ENCODE measurements around the gene ETNK1. TPM values are rescaled to one million over a fixed set of nuclear protein-coding genes. Genes with fewer than 3 reads are reported as not detected.
"Not testable (repeated sequence)": the region's sequence is repeated elsewhere in the genome, so short reads cannot be mapped to it uniquely, and the experiment has no call there.

ETNK1 gene
- total and polyA plus RNA-seq, 3 donors from 2014 or later, result 61.3 to 81.4 (median 66.7) TPM

DNA sequence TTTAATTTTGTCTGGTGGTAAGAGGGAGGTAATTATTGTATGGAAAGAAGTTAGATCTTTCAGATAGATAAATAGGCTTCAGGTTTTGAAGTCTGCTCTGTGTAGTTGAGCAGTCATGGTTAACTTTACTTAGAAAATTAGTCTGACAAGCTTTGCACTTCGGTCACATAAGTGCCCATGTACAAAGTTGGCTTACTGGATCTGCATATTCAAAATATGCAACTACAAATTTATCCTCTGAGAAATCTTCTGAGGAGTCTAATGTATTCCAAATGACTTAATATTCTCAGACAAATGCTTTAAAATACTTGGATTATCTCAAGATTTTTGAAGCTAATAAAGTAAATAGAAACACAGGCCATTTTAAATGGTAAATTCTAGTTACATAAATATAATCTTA, 61.2 kb downstream of the ETNK1 start:
- 92 to 94% methylated on average over 1 of the region's 1 CpG for WGBS, 2 donors
- no peak overlapping the region for H3K4me3 ChIP-seq
- no peaks in the 10 kb centered on the region for H3K36me3 ChIP-seq (ENCODE audit: low read depth, missing control alignments)
- TF ChIP-seq POLR2A (IDR thresholded peaks at IDR 0.05), result no peak
- TF ChIP-seq, protein P1, sequence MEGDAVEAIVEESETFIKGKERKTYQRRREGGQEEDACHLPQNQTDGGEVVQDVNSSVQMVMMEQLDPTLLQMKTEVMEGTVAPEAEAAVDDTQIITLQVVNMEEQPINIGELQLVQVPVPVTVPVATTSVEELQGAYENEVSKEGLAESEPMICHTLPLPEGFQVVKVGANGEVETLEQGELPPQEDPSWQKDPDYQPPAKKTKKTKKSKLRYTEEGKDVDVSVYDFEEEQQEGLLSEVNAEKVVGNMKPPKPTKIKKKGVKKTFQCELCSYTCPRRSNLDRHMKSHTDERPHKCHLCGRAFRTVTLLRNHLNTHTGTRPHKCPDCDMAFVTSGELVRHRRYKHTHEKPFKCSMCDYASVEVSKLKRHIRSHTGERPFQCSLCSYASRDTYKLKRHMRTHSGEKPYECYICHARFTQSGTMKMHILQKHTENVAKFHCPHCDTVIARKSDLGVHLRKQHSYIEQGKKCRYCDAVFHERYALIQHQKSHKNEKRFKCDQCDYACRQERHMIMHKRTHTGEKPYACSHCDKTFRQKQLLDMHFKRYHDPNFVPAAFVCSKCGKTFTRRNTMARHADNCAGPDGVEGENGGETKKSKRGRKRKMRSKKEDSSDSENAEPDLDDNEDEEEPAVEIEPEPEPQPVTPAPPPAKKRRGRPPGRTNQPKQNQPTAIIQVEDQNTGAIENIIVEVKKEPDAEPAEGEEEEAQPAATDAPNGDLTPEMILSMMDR (IDR thresholded peaks at IDR 0.05), result no peak
- no peaks in the 10 kb centered on the region for H3K27me3 ChIP-seq
- peaks cover 9% of the 10 kb centered on the region for H3K4me1 ChIP-seq
- no peak overlapping the region for H3K27ac ChIP-seq
- DNase-seq, result no peak
- H3K9me3 ChIP-seq, result no peaks in the 10 kb centered on the region
- intact Hi-C loops (cut with DNase I; ENCODE audit: low total_unique reads), result no loop called here

DNA sequence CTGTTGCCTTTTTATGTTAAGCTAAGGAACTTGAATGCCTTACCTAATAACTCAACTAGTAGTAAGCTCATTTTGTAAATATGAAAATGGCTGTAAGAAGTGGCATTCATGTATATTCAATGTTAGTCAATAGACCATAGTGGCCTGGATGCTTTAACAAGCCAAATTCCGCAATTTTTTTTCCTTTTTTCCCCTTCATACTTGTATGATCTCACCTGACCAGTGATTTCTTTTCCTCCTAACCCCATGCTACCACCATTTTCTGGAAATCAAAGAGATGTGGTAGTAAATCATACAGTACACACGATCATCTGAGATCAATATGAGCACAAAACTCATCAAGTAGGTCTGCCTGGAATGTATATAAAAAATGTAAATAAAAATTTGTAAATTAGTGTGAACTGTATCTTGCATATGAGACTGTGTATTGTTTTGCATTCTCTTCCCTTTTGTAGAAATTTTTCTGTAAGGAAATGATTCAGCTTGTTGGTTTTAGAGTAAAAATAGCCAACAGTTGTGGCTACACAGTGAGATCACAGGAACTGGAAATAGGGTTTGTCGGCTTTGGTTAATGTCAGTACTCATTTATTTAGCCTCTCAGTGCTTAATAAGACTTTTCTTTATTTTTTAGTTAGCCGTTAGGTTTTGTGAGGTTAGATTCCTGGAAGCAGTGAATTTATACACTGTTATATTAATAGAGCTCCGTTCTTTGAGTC, 62.5 kb downstream of the ETNK1 start:
- H3K4me1 ChIP-seq, result peaks cover 8% of the 10 kb centered on the region
- H3K4me3 ChIP-seq, result no peak overlapping the region
- H3K36me3 ChIP-seq (ENCODE audit: low read depth, missing control alignments), result no peaks in the 10 kb centered on the region
- no peak for TF ChIP-seq POLR2A (IDR thresholded peaks at IDR 0.05)
- TF ChIP-seq, protein P1 (IDR thresholded peaks at IDR 0.05), result no peak
- no peak overlapping the region for H3K27ac ChIP-seq
- H3K27me3 ChIP-seq, result no peaks in the 10 kb centered on the region
- intact Hi-C loops (cut with DNase I; ENCODE audit: low total_unique reads), result no loop called here
- no peak for DNase-seq
- no peaks in the 10 kb centered on the region for H3K9me3 ChIP-seq
- WGBS, 2 donors, result 82 to 84% methylated on average over 5 of the region's 5 CpGs

DNA sequence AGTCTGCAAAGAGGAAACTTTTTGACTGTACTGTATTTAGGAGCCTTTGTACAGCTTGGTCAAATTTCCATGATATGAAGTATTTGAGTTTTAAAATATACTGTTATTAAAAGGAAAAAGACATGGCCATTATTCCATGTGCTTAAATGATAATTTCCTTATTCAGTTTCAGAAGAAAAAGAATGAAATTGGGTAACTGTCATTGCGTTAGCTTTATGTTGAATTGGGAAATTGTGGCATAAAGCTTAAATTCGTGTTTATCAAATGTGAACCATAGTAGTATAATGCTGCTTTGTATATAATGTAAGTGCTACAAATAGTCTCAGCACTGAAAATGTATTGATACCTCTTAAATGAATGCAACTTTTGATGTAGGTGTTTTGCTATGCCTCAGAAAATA, 64.9 kb downstream of the ETNK1 start:
- H3K4me3 ChIP-seq, result no peak overlapping the region
- H3K4me1 ChIP-seq, result no peaks in the 10 kb centered on the region
- intact Hi-C loops (cut with DNase I; ENCODE audit: low total_unique reads), result no loop called here
- H3K27me3 ChIP-seq, result no peaks in the 10 kb centered on the region
- no peak for DNase-seq
- no peaks in the 10 kb centered on the region for H3K9me3 ChIP-seq
- H3K27ac ChIP-seq, result no peak overlapping the region
- WGBS, 2 donors, result 89 to 92% methylated on average over 2 of the region's 2 CpGs
- TF ChIP-seq, protein P1 (IDR thresholded peaks at IDR 0.05), result no peak
- no peak for TF ChIP-seq POLR2A (IDR thresholded peaks at IDR 0.05)
- no peaks in the 10 kb centered on the region for H3K36me3 ChIP-seq (ENCODE audit: low read depth, missing control alignments)

DNA sequence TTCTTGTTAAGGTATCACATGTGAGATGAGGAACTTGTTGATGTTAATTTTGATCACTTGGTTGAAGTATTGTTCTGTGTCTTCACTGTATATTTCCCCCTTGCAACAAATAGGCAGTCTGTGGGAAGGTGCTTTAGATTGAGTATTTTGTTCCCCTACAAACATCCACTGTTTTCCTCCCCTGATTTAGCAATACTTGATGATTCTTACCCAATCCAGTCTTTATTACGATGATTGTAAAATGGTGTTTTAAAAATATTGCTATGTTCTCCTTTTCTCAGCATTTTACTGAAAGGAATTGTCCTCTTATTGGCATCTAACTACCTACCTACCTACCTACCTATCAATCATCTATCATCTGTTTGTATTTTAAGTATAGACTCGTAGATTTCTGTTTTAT, 66.3 kb downstream of the ETNK1 start:
- no peak overlapping the region for H3K4me3 ChIP-seq
- no peaks in the 10 kb centered on the region for H3K9me3 ChIP-seq
- intact Hi-C loops (cut with DNase I; ENCODE audit: low total_unique reads), result no loop called here
- H3K36me3 ChIP-seq (ENCODE audit: low read depth, missing control alignments), result no peaks in the 10 kb centered on the region
- TF ChIP-seq, protein P1 (IDR thresholded peaks at IDR 0.05), result no peak
- TF ChIP-seq POLR2A (IDR thresholded peaks at IDR 0.05), result no peak
- H3K27me3 ChIP-seq, result no peaks in the 10 kb centered on the region
- WGBS, 2 donors, result 95 to 98% methylated on average over 2 of the region's 2 CpGs
- H3K4me1 ChIP-seq, result no peaks in the 10 kb centered on the region
- H3K27ac ChIP-seq, result no peak overlapping the region
- DNase-seq, result no peak

DNA sequence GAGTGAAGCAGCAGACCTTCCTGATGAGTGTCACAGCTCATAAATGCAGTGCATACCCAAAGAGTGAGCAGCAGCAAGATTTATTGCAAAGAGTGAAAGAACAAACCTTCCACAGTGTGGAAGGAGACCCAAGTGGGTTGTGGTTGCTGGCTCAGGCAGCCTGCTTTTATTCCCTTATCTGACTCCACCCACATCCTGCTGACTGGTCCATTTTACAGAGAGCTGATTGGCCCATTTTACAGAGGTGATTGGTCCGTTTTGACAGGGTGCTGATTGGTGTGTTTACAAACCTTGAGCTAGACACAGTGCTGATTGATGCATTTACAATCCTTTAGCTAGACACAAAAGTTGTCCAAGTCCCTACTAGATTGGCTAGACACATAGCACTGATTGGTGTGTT, 67.5 kb downstream of the ETNK1 start:
- H3K4me3 ChIP-seq; H3K27ac ChIP-seq; intact Hi-C loops (cut with DNase I; ENCODE audit: low total_unique reads); DNase-seq; H3K9me3 ChIP-seq; H3K36me3 ChIP-seq (ENCODE audit: low read depth, missing control alignments); H3K4me1 ChIP-seq; H3K27me3 ChIP-seq: not testable (repeated sequence)
- 71% methylated on average over 1 of the region's 1 CpG; no CpG with 5 or more reads in 1 of the 2 donors for WGBS, 2 donors
